Mononuclear cell (primary cell): ENCODE measurements around the gene HENMT1. TPM values are rescaled to one million over a fixed set of nuclear protein-coding genes. Genes with fewer than 3 reads are reported as not detected.
A peak's percentile ranks its signal among the peaks of the same experiment; 100 is the strongest.
"Not testable (repeated sequence)": the region's sequence is repeated elsewhere in the genome, so short reads cannot be mapped to it uniquely, and the experiment has no call there.

Source experiments
- H3K27me3 ChIP-seq: 2 replicates; pipeline ENCODE4 v1.6.0; 2011; ENCODE audit warnings: low read length, control low read depth; ENCODE audit not compliant: insufficient read depth
- H3K4me1 ChIP-seq: 2 replicates; pipeline ENCODE4 v1.5.1; 2011; ENCODE audit warnings: mild to moderate bottlenecking, low read length, control low read depth; ENCODE audit not compliant: insufficient read depth
- H3K4me3 ChIP-seq: 2 replicates; pipeline ENCODE4 v1.5.1; 2011; ENCODE audit warnings: mild to moderate bottlenecking, low read length, moderate library complexity
- H3K9me3 ChIP-seq: 2 replicates; pipeline ENCODE4 v1.5.1; 2011; ENCODE audit warnings: low read depth, mild to moderate bottlenecking, control low read depth, low read length
- total RNA-seq: library from RNA; depleted of rRNA; stranded (reverse); fragments of >200 nt; gene quantifications from one replicate; pipeline ENCODE4 v1.2.3, GENCODE V29; 2012

The HENMT1 gene
- 6.3 TPM for total RNA-seq

- peak within 1 kb of the TSS; percentile 67 for H3K4me3 ChIP-seq
- no peaks in the 10 kb centered on the region for H3K9me3 ChIP-seq
- H3K27me3 ChIP-seq = no peaks in the 10 kb centered on the region
- H3K4me1 ChIP-seq = peaks cover 23% of the 10 kb centered on the region
Observed at GRCh38 chr1:108661030-108661609, at the start of gene HENMT1. HENMT1 (minus strand) TSS chr1:108661093; CDS start chr1:108659884, 1,209 bp downstream.

- Histone ChIP-seq H3K9me3 (no peaks in the 10 kb centered on the region), H3K27me3 (peaks cover 6% of the 10 kb centered on the region), H3K4me1 (peaks cover 15% of the 10 kb centered on the region), H3K4me3 (no peak overlapping the region)
Observed at GRCh38 chr1:108708691-108709660, 48.1 kb upstream of the HENMT1 start.

DNA sequence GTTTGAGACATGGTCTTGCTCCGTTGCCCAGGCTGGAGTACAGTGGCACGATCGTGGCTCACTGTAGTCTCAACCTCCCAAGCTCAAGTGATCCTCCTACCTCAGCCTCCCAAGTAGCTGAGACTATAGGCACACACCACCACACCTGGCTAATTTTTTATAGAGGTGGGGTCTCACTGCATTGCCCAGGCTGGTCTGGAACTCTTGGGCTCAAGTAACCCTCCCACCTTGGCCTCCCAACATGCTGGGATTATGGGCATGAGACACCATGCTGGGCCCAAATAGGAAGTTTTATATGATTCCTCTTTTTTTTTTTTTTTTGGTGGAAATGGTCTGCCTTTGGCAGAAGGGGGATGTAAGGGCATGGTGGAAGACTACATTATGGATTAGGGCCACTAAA lies 45.8 kb upstream of the HENMT1 start:
- H3K4me3 ChIP-seq = no peak overlapping the region
- no peaks in the 10 kb centered on the region for H3K9me3 ChIP-seq
- peaks cover 23% of the 10 kb centered on the region for H3K4me1 ChIP-seq
- no peaks in the 10 kb centered on the region for H3K27me3 ChIP-seq

- H3K9me3 ChIP-seq = no peaks in the 10 kb centered on the region
- H3K27me3 ChIP-seq = no peaks in the 10 kb centered on the region
- peaks cover 28% of the 10 kb centered on the region for H3K4me1 ChIP-seq
- H3K4me3 ChIP-seq = no peak overlapping the region
Observed at GRCh38 chr1:108704496-108704895, 43.6 kb upstream of the HENMT1 start.

DNA sequence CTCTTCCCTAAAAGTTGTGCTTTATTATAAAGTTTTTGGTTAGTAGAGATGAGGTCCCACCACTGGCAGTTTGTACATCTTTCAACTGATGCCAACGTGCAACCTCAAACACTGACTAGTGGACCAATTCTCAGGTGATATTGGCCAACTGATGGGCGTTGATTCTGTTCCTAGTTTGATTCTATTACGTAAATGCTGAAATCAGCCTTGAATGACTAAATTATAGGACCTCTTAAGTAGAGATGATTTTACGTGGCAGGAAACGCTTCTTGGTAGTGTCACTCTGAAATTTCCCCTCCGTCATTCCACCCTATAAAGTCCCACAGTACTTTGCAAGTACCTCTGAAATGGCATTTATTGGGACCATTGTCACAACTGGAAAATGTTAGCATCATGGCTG lies 43.0 kb upstream of the HENMT1 start:
- H3K4me3 ChIP-seq = no peak overlapping the region
- H3K27me3 ChIP-seq = no peaks in the 10 kb centered on the region
- H3K4me1 ChIP-seq = peaks cover 33% of the 10 kb centered on the region
- H3K9me3 ChIP-seq = no peaks in the 10 kb centered on the region

DNA sequence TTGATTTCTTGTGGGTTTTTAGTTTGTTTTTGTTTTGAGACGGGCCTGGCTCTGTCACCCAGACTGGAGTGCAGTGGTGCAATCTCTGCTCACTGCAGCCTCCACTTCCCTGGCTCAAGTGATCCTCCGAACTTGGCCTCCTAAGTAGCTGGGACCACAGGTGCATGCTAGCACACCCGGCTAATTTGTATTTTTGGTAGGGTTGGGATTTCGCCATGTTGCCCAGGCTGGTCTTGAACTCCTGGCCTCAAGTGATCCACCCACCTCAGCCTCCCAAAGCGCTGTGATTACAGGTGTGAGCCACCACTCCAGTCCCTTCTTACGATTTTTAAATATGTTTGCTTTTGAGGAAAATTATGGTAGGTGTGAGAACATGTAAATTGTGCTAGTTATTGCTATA lies 41.2 kb upstream of the HENMT1 start:
- H3K9me3 ChIP-seq, H3K4me3 ChIP-seq, H3K27me3 ChIP-seq: not testable (repeated sequence)
- H3K4me1 ChIP-seq = peaks cover 33% of the 10 kb centered on the region

DNA sequence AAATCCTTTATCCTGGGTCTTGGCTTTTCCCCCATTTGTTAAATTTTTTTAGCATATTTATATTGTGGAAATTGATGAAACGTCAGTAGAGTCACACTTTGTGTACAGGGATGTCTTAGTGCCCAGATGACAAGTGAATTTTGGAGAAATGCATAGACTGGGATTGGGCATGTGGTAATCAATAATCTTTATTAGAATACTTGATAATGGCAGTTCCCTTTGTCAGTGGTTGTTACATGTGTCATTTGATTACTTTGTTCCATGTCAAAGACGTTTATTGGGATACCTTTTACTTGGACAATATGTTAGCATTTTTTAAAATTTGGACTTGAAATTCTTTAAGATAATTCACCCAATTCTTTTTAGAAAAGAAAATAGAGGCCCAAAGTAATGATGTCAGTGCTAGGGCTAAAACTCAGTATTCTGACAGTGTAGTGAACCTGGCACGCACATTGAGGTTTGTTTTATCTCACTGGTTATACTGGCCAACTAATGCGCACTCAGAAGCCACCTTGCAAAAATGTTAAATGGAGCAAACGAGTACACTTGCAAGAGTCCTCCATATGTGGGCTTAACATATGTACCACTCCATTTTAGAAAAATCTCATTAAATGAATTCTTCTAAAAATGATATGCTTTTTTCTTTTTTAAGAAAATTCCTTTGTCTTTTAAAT lies 40.4 kb upstream of the HENMT1 start:
- Histone ChIP-seq H3K27me3 (no peaks in the 10 kb centered on the region), H3K9me3 (no peaks in the 10 kb centered on the region), H3K4me3 (no peak overlapping the region), H3K4me1 (peaks cover 33% of the 10 kb centered on the region)

DNA sequence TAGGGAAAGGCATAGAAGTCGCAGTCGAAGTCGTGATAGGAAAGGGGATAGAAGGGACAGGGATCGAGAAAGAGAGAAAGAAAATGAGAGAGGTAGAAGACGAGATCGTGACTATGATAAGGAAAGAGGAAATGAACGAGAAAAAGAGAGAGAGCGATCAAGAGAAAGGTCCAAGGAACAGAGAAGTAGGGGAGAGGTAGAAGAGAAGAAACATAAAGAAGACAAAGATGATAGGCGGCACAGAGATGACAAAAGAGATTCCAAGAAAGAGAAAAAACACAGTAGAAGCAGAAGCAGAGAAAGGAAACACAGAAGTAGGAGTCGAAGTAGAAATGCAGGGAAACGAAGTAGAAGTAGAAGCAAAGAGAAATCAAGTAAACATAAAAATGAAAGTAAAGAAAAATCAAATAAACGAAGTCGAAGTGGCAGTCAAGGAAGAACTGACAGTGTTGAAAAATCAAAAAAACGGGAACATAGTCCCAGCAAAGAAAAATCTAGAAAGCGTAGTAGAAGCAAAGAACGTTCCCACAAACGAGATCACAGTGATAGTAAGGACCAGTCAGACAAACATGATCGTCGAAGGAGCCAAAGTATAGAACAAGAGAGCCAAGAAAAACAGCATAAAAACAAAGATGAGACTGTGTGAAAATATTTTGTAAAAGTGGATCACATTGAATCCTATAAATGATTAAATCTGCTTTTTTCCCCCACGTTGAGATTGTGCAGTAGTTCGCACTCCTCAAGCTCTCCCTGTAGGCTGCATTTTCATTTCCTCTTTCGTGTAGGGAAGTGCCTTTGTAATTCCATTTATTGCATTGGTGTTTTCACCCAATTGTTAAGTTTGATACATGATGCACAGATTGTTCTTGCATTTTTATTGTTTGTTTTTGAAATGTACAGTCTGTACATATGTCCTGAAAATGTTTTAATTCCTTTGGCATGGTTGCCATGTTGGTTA lies 38.8 kb upstream of the HENMT1 start:
- H3K27me3 ChIP-seq = no peaks in the 10 kb centered on the region
- no peak overlapping the region for H3K4me3 ChIP-seq
- H3K4me1 ChIP-seq = peaks cover 33% of the 10 kb centered on the region
- H3K9me3 ChIP-seq = no peaks in the 10 kb centered on the region

- Histone ChIP-seq H3K9me3 (no peaks in the 10 kb centered on the region), H3K4me1 (peaks cover 33% of the 10 kb centered on the region), H3K4me3 (no peak overlapping the region), H3K27me3 (no peaks in the 10 kb centered on the region)
Observed at GRCh38 chr1:108695535-108695934, 34.6 kb upstream of the HENMT1 start.

DNA sequence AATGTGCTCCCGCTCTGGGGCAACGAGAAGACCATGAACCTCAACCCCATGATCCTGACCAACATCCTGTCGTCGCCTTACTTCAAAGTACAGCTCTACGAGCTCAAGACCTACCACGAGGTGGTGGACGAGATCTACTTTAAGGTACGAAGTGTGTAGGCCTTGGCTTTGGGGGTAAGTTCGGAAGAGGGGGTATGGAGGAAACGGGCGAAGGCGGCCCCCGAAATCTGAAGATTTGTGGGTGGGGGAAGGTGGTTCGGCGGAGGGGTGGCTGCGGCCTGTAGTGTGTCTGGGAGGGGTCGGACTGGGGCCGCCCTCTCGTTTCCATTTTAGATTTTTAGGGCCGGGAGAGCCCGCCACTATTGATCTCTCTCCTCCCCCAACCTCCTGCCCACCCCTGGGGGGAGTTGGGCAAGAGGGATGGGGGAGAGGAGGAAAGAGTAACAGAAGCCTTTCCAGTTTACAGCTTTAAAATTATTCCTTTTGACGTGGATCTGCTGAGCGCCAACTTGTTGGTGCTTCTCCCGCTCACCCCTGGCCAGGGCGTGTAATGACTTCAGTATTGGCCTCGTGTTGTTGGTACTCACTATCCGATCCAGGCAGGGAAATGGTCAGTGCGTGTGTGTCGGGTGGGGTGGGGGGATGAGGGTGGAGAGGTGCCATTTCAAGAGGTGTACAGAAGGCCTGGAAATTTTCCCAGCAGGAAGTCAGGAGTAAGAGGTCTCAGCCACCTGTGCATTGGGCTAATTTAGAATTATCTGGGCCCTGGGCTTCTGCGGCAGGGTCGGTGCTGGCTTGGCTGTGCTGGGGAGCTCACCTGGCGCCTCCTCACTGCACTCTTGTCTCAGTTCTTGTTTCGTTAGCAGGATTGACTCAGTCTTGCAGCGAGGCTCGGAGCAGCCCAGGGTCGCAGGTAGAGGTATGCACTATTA lies 32.1 kb upstream of the HENMT1 start:
- no peaks in the 10 kb centered on the region for H3K9me3 ChIP-seq
- no peaks in the 10 kb centered on the region for H3K27me3 ChIP-seq
- peaks cover 23% of the 10 kb centered on the region for H3K4me1 ChIP-seq
- peak overlapping the region; percentile 68 for H3K4me3 ChIP-seq

- Histone ChIP-seq H3K27me3 (no peaks in the 10 kb centered on the region), H3K4me3 (peak within 1 kb of the TSS; percentile 68), H3K9me3 (no peaks in the 10 kb centered on the region), H3K4me1 (peaks cover 23% of the 10 kb centered on the region)
Observed at GRCh38 chr1:108691942-108692723, 31.2 kb upstream of the HENMT1 start, which contains the start of gene PRPF38B. PRPF38B (plus strand) TSS chr1:108692310; CDS start chr1:108692592, 282 bp downstream.

DNA sequence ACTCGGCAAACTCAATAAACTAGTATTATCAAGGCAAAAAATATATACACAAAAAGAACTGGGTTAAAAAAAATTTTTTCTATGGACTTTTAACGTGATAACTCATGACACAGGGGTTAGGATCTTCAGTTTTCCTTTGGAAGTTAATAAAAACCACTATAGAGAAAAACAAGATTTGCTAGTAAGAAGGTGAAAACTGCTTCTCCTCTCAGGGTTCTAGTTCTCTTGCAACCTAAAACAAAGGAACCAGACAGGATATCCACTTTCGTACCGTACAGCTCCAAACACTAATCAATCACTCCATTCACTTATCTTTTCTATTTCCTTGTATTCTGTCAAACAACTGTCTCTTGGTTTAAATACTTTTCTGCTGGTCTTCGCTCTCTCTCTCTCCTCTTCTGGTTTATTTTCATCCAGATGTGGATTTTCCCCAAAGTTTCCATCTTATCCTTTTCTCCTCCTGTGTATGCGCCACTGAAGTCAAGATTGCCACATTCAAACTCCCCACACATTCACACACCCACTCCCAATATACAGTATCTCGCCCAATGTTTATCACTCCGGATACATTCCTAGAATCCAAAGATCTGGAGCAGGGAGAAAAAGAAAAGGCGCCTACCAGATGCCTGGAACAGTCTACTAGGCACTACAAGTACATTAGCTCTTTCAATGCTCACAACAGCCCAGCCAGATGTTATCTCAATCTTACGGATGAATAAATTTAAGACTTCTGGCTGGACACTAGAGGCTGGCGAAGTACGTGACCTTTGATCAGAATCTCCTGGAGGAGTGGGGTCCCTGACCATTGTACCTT lies 30.4 kb upstream of the HENMT1 start:
- Histone ChIP-seq H3K4me3 (peak overlapping the region; percentile 68), H3K9me3 (no peaks in the 10 kb centered on the region), H3K27me3 (no peaks in the 10 kb centered on the region), H3K4me1 (peaks cover 23% of the 10 kb centered on the region)
